Endometrial microvascular endothelial cells (primary cell): Measurements from ENCODE around the gene MCFD2. TPM values are rescaled to one million over a fixed set of nuclear protein-coding genes. Genes with fewer than 3 reads are reported as not detected.

Experiments
- in situ Hi-C: cut with HindIII; loops from 2 replicates; pipeline ENCODE4 v1.10.0; 2017; ENCODE audit warnings: low sequenced_read_pairs, low pct_unique_long_range_greater_than_20kb; ENCODE audit errors: inconsistent ontology term
- total RNA-seq: library from RNA; depleted of rRNA; stranded (reverse); fragments of >200 nt; gene quantifications from one replicate; pipeline ENCODE4 v1.2.3, GENCODE V29; 2015; ENCODE audit errors: inconsistent ontology term

Gene MCFD2
- total RNA-seq, 1 donor from 2014 or later: 320 TPM

GRCh38 chr2:46858702-46859090 is 56.9 kb downstream of the MCFD2 start:
- in situ Hi-C loops: no loop called here

GRCh38 chr2:46857871-46858701 is 57.5 kb downstream of the MCFD2 start:
- in situ Hi-C loops: no loop called here

DNA sequence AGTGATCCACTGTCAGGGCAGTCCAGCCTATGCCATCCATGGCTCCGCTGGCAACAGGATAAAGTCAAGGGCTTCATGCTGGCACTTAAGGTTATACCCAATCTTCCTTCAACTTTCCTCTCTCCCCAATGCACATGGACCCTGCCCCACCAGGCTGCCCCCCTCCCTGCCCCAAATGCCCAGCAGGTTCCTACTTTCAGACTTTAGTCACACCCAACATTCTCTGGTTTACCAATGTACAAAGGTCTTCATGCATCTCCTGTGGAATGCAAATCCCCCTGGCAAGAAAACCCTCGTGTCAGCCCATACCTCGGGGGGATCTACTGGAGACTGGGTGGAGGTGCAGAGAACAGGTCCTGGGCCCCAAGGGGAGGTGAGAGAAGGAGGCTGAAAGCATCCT is 59.3 kb downstream of the MCFD2 start:
- in situ Hi-C loops: no loop called here

DNA sequence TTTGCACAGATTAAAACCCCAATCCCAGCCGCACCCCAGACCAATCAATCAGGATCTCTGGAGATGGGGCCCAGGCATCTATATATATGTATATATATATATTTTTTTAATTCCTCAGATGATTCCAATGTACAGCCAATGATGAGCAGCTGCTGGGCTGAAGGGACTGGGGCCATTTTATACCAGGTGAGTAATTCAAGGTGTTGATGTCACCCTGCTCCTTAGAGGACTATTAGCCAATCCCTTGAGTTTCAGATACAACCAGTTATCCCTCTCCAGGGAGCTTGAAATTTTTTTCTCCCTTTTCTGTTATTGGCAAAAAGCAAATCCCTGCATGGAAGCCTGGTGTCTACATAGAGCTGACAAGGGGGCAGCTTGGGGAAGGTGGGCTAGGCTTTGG is 59.8 kb downstream of the MCFD2 start:
- in situ Hi-C loops: no loop called here

DNA sequence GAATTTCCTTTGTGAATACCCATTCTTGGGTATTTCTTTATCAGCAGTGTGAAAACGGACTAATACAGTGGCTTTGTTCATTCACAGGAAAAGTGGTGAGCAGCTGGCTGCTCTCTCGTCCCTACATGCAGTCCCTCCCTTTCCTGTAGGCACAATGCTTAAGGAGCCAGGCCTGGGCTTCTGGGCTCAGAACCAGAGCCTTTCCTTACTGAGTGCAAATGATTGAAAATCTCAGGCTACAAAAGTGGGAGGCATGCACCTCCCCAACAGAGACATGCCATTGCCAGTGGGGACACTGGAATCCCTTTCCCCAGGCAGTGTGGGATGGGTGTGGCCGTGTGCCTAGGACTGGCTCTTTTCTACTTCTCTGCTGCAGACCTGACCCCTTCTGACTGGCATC is 61.3 kb downstream of the MCFD2 start:
- in situ Hi-C loops: no loop called here

DNA sequence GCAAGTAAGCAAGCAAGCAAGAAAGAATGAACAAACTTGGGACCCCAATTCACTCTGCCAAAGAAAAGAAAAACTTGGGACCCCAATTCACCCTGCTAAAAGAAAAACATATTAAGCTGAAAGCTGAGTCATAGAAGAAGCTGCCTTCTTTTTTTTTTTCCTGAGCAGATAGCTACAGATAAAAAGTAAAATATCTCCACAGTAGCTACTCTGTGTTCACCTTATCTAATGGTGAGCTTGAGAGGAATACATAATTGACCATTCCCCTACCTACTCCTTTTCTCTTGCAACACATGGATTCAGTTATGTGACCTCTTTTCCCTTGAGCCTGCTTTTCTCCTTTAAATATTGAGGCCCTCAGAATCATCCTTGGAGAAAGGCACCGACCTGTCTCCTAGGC is 63.0 kb downstream of the MCFD2 start:
- in situ Hi-C loops: no loop called here

GRCh38 chr2:46852124-46852523 is 63.5 kb downstream of the MCFD2 start:
- in situ Hi-C loops: no loop called here

Other genes with a start within 250 kb of the MCFD2 start
- 14.3 TPM for gene SOCS5, start 216.5 kb downstream of the MCFD2 start, total RNA-seq
- 15.8 TPM for gene TTC7A, start 25.4 kb upstream of the MCFD2 start, total RNA-seq
- not detected for gene STPG4, start 239.5 kb upstream of the MCFD2 start, total RNA-seq